ENCODE measurements around the gene HSD3B7.

HSD3B7 gene

GRCh38 chr16:30983898-30984610 is 953 bp upstream of the HSD3B7 start:
- DNase-seq: no peak

DNA sequence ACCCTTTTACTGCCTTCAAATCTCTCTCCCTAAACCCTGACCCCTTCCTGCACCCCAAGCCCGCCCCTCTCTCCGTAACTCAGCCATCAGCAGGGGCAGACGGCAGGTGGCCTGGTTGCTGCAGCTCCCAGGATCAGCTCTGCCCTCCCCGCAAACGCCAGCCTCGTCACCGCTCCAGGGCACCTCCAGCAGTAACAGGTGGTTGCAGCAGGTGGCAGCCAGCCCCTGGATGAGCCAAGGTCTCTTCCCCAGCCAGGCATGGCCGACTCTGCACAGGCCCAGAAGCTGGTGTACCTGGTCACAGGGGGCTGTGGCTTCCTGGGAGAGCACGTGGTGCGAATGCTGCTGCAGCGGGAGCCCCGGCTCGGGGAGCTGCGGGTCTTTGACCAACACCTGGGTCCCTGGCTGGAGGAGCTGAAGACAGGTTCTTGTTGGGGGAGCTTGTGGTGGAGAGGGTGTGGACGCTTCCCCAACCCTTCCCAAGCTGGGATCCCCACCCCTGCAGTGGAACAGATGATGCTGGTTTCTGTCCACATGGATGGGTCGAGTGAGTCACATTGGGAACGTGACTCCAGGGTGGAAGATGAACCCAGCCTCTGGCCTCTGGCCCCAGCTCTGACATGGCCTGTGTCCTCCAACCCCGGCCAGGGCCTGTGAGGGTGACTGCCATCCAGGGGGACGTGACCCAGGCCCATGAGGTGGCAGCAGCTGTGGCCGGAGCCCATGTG is 558 bp downstream of the HSD3B7 start:
- DNase-seq: no peak

- DNase-seq: no peak
Measured at GRCh38 chr16:30986129-30986991, 1.4 kb downstream of the HSD3B7 start.

GRCh38 chr16:30987581-30988190 is 2.7 kb downstream of the HSD3B7 start:
- DNase-seq: no peak

DNA sequence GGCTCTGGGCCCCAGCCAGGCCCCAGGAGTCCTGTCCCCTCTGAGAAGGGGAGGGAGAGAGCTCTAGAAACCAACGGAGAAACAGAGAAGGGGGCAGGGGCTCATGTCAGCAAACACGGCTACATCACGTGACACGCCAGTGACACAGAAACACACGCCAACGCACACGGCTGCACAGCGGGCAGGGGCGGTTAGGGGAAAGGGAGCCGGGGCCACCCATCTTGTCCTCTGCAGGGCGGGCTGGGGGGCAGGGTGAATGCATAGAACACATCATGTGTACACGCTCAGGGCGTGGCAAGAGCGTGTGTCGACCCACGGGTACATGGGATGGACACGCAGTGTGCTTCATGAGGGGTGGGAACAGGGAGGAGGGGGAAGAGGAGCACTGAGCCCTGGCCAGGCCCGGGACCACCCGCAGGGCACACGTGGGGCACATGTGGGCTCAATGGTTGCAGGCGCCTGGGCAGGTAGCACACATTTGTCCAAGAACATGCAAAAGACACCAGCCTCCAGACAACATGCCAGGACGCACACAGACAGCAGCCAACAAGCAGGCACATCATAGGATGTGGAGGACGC is 4.6 kb downstream of the HSD3B7 start:
- DNase-seq: no peak

- DNase-seq: no peak
Measured at GRCh38 chr16:30990105-30990504, 5.1 kb downstream of the HSD3B7 start.

DNA sequence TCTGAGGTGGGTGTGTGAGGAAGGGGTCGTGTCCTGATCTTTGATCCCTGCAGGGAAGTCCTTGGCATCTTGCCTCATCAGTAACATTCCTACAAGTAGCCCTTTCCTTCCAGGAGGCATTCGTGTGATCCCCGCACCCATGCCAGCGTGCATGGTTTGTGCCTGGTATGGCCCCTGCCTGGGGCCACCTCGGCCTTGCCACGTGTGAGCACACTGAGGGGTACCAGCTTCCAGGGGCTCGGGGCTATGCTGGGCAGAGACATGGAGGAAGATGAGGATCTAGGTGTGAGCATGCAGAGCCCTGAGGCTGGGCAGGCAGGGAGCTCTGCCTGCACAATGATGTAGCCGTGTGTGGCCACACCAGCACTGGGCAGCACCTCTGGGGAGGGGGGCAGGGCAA is 6.0 kb downstream of the HSD3B7 start:
- no peak for DNase-seq

- DNase-seq: no peak
Measured at GRCh38 chr16:30992276-30992780, 7.3 kb downstream of the HSD3B7 start.

DNA sequence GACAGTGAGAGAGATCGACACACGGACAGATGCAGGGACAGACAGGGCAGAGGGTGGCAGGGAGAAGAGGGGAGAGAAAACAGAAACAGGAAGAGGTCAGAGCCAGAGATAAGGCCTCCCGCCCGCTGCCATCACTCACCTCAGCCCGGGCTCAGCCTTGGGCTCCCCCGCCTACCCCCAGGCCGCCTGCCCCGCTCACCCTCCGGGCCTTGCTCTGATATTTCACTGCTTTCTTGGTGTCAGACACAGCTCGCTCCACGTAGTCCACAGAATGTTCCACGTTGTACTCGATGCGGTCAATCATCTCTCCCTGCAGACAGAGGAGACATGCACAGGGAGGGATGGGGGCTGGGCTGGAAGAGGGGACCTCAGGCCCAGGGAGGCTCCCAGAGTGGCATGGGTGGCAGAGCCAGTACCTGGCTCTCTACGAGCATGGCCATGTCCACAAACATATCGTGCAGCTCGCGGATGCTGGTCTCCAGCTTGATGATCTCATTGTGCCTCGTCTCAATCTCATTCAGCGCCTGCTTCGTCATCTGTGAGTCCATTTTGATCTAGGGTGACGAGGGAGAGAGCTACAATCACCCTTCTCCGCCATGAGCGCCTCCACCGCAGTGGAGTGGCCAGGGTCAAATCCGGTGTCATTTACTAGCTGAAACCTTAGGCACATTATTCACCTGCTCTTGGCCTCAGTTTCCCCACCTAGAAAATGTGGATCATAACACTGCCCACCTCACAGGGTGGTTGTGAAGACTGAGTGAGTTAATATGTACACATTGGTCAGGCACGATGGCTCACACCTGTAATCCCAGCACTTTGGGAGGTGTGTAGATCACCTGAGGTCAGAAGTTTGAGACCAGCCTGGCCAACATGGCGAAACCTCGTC is 8.2 kb downstream of the HSD3B7 start:
- DNase-seq: no peak

DNA sequence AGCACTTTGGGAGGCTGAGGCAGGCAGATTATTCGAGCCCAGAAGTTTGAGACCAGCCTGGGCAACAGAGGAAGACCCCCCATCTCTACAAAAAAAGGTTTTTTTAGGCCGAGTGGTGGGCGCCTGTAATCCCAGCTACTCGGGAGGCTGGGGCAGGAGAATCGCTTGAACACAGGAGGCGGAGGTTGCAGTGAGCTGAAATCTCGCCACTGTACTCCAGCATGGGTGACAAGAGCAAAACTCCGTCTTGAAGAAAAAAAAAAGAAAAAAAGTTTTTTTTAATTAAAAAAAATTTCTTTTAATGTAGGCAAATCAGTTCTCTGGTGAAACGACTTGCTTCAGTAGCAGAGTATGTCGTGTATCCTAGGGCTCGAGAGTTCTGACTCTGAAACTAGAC is 10.9 kb downstream of the HSD3B7 start:
- DNase-seq: no peak

DNA sequence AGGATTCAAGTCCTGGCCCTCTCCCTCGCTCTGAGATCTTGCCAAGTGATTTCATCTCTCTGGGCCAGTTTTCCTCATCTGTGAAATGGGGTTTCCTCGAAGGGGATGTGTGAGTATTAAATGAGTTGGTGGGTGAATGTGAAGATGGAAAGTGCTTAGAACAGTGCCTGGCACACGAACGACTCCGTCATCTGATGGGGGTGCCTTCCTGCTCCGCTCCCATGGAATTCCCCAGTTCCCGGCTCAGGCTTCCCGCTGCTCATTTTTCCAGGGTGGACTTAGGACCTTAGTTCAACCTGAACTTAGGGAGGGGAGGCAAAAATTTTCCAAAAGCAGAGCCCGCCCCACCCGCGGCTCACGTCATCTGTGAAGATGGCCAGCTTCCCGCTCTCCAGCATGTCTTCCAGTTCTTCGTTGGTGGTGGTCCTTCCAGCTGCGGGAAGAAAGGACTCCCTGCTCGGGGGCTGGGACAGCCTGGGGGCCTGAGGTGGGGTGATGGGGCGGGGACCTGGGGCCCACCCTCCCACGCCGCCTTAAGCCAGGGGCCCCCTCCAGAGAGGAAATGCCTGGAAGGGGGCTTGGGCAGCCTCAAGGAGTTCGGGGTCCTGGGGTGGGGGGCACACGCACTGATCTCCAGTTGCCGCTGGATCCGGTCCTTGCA is 11.4 kb downstream of the HSD3B7 start:
- no peak for DNase-seq

DNA sequence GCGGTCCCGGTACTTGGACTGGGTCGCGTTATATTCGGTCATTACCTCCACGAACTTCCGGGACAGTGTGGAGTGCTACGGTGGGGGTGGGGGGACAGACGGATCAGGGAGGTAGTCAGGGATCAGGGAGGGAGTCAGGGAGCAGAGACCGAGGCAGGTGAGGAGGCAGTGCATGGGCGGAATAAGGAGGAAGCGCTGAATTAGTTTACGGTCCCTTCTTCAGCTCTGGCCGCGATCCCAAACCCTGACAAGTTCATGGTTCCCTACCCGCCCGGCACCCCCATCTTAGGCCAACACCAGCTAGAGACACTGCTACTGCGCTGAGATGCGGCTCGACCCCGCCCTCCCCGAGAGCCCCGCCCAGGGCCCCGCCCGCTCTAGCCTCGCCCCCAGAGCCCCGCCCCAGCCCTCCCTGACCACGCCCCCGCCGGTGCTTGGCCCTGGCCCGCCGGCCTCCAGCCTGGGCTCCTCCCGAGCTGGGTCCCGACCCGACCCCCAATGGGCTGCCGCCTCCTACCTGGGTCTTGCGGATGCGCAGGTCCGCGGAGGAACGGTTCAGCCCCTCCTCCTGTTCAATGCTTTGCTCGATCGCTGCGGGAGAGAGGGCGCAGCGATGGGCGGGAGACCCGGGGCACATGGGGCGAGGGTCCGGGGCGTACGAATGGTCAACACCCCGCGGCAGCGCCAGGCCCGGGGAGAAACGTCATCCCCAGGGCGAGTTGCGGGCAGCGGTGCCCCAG is 12.1 kb downstream of the HSD3B7 start:
- DNase-seq: no peak

GRCh38 chr16:30997725-30998711 is 13.0 kb downstream of the HSD3B7 start:
- no peak for DNase-seq

DNA sequence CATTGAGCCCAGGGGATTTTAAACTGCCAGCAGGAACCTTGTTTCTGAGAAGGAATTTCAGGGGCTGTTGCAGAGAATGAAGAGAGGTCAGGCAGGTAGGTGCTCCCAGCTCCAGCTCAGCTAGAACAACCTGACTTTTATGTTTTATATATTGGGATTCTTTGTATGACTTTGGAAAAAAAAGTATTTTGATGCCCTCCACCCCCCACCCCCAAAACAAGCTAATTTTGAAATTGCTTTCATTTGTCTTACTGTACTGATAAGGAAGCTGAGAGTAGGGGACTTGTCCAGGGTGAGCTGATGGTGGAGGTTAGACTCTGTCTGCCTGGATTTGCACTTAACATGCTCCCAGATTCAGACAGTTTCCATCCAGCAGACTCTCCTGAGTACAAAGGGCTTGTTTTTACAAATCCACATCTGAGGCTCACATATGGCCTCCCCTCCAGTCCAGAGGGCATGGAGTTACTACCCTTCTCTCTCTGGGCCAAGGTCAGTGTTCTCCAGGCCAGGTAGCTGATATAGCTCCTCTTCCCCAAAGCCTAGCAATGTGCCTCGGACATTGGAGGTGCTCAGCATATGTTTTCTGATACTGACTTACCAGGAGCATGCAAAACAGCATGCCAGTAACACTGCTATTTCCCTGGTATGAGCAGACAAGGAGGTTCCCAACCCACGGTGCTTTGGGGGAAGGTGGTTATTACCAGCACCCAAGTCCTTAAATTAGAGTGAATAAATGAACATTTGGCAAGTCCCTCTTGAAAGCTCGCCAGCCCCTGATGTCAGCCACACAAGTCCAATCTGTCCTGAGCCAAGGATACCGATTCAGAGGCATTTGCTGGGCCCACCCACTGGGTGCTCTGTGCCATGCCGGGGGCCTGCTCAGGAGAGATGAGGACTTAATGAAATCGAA is 14.1 kb downstream of the HSD3B7 start:
- DNase-seq: no peak

DNA sequence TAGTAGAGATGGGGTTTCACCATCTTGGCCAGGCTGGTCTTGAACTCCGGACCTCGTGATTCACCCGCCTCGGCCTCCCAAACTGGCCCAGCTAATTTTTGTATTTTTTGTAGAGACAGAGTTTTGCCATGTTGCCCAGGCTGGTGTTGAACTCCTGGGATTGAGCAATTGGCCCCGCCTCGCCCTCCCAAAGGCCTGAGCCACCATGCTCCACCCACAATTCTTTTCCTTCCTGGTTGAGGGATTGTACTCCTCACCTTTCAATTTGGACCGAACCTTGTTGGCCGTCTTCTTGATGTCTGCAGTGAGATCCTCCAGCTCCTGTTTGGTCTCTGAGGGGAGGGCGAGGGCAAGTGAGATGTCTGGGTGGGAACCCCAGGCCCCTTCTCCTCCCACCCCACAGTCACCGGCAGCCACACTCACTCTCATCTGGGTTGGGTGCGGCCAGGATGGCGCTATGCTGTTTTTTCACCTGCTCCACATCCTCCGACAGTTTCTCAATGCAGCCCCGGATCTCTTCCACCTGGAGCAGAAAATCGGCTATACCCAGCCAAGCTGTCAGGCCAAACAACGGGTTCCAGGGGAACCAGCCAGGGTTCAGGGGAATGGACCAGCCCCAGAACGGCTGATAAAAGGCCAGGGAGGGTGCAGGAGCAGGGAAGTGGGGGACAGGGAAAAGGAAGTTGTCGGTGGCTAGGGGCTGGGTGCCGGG is 15.8 kb downstream of the HSD3B7 start:
- DNase-seq: no peak

- no peak for DNase-seq
Measured at GRCh38 chr16:31001507-31002249, 16.7 kb downstream of the HSD3B7 start.

Data from NCI-H2081 treated with DMSO at 0.1 percent for 48 hours (cell line).